Central memory CD4-positive, alpha-beta T cell (primary cell): ENCODE data around the gene PGPEP1.
"Not testable (repeated sequence)": the region's sequence is repeated elsewhere in the genome, so short reads cannot be mapped to it uniquely, and the experiment has no call there.

Experiments
- DNase-seq: peaks from one replicate; pipeline ENCODE4 v3.0.0; 2022

The PGPEP1 gene

GRCh38 chr19:18308948-18309325 lies 31.5 kb upstream of the PGPEP1 start:
- no peak for DNase-seq

DNA sequence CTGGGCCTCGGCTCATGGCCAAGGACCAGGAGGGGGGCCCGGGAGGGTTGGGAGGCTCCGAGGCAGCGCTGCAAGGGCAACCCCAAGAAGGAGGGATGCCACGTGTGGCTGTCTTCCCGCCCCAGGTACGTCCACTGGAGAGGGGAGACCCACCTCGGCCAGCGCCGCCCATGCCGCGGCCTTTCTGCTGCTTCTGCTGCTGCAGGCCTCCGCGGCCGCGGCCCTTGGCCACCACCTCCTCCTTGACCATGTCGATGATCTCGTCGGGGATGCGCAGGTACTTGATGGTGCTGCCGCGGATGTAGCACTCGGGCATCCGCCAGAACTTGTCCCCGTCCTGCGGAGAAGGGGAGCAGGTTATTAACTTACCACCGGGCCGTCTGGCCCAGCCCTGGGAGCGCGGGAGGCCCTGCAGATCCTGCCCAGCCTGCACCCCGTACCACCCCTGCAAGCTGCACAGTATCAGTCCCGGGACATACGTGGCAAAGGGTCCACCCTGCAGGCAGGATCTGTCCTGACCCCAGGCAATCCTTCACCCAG lies 30.8 kb upstream of the PGPEP1 start:
- DNase-seq: no peak

GRCh38 chr19:18310118-18310909 lies 30.1 kb upstream of the PGPEP1 start:
- DNase-seq: no peak

- DNase-seq: no peak
Measured at GRCh38 chr19:18310966-18311365, 29.4 kb upstream of the PGPEP1 start.

- no peak for DNase-seq
Measured at GRCh38 chr19:18311502-18312091, 28.8 kb upstream of the PGPEP1 start.

DNA sequence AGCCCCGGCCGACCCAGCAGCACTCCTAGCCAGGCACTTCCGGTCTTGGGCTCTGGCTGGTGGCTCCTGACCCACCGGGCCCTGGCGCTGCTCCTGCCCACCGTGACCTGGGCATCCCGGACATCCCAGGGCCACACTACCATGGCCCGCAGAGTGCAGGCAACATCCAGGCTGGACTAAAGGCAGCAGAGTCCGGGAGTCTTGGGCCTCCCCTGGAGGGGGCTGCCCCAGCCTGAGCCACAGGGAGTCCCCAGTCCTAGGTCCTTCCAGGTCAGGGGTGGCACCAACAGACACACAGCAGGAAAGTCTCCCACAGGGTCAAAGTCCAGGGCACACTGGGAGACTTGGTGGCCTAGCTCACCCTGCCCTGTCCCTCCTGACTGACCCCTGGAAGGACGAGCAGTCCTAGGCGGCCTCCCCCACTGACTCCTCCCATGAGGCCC lies 28.3 kb upstream of the PGPEP1 start:
- no peak for DNase-seq

DNA sequence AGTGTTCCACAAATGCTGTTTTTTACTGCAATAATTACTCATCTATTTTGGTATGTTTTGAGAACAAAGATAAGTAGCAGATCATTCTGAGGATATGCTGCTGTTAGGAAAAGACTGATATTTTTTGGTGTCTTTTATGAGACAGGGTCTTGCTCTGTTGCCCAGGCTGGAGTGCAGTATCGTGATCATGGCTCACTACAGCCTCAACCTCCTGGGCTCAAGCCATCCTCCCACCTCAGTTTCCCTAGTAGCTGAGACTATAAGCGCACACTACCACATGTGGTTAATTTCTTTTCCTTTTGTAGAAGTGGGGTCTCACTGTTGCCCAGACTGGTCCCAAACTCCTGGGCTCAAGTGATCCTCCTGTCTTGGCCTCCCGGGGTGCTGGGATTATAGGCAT lies 27.0 kb upstream of the PGPEP1 start:
- no peak for DNase-seq

DNA sequence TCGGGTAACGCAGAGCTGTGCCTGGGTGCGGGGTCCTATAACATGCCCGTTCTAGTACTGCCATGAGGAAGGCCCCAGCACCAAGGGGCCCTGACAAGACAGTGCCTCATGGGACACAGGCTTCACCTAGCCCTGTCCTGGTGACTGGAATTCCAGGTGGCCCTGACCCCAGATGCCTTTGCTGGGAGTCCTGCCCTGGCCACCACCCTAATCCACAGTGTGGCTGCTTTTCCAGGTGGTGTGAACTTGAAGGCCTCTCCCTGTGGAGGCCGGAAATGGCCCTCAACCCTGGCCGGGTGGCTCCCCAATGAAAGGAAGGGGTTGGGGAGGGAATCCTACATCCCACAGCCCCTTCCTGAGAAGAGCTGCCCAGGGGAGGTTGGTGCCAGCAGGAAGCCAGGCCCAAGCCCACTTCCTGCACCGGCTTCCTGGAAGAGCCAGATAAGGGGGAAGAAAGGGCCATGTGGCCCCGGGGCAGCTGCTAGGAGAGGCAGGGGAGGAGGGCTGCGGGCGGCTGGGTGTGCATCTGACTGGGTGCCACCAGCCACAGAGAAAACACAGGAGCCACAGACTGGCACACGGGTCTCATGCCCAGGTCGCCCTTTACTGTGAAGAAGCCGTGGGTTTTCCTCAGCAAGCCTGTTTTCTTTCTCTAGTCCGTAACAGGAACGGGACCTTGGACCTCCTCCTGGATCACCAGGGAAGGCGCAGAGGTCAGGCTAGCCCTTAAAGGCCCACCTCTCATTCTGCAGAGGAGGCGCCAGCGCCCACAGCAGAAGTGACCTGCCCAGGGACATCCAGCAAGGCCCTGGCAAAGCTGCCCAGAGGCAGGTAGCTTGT lies 22.2 kb upstream of the PGPEP1 start:
- DNase-seq: peak; percentile 55

- no peak for DNase-seq
Measured at GRCh38 chr19:18319591-18320135, 20.7 kb upstream of the PGPEP1 start.

- no peak for DNase-seq
Measured at GRCh38 chr19:18320865-18321733, 19.3 kb upstream of the PGPEP1 start.

GRCh38 chr19:18321734-18322102 lies 18.7 kb upstream of the PGPEP1 start:
- DNase-seq: peak; percentile 19

- DNase-seq: no peak
Measured at GRCh38 chr19:18322318-18322758, 18.1 kb upstream of the PGPEP1 start.

DNA sequence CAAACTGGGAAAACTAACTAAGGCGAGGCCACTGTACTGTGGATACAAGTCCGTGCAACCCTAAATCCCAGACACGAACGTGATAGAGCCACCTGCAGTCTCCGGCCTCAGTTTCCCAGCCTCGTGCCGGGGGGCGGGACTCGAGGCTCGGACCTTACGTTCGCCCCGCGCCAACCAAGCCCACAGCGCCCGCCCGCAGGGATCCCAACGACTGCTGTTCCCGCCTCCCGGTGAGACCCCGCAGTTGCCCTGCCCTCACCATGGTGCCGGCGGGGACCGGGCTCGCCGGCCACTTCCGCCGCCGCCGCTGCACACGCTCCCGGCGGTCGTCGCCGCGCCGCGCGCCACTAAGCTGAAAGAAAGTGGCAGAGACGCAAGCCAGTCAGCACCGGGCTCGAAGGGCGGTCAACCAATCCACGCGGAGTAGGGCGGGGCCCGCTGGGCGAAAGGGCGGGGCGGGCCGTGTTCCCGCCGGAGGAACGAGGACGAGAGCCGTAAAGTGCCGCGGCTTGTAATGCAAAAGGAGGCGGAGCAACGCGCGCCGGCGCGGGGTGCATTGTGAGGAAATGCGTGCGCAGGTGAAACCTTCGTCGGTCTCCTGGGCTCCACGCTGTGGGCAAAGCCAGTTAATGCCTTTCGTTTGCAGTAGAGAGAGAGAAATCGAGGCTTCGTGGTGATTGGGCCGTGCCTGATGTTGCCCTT lies 17.5 kb upstream of the PGPEP1 start, which contains the start of gene LSM4:
LSM4 (minus strand) TSS at position 318 of the 702 bp plus-strand sequence; CDS start at position 262, 56 bp downstream.
- peak; percentile 99 for DNase-seq

GRCh38 chr19:18324373-18324731 lies 16.0 kb upstream of the PGPEP1 start:
- DNase-seq: not testable (repeated sequence)

DNA sequence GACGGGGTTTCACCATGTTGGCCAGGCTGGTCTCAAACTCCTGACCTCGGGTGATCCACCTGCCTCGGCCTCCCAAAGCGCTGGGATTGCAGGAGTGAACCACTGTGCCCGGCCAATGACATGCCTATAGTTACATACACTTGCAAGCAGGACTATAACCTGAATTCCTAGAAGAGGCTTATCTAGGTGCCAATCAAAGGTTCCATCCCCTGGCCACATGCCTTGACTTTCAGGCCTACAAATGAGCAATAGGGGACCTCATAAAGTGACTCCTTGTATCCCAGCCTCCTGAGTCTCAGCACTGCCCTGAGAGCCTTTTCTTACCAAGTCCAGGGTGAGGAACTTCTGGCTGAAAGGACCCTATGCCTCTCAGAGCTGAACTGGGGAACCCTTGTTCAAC lies 13.6 kb upstream of the PGPEP1 start:
- DNase-seq: no peak

DNA sequence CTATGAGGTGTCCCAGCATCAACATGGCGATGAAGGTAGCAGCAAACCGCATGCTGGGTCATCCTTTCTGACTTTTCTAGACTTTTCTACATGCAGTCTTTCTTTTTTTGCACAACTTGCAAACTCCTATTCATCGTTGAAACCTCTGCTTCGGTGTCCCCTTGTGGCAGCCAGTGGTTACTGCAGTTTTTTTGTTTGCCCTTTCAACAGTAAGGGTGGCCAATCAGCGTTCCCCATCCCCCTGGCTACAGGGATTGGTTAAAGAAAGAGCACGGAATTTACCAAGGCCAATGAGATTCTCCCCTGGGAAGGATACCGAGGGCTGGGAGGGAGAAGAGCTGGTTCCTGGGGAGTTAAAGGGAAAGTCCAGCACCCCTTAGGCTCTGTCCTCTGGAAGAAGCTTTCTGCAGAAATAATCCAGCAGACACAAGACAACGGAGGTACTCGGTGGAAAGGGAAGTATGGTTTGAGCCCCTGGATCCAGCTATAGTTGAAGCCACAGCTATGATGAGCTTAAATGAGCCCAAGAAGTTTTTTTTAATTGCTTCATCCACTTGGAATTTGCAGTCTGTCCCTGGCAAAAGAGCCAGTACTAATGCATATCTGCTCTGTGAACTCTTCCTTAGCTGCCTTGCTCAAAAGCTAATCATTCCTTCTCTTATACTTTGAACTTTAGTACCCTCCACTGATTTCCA lies 11.9 kb upstream of the PGPEP1 start:
- peak; percentile 86 for DNase-seq

DNA sequence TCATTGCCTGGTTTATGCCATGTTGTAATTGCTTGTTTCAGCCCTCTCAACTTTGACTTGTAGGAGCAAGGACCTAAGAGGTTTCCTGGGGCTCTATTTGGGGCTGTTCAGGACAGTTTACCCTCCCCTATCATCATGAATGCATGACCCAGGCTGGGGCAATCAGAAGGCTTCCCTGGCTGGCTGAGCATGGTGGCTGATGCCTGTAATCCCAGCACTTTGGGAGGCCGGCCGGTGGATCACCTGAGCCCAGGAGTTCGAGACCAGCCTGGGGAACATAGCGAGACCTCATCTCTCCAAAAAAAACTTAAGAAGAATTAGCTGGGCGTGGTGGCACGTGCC lies 11.4 kb upstream of the PGPEP1 start:
- no peak for DNase-seq

DNA sequence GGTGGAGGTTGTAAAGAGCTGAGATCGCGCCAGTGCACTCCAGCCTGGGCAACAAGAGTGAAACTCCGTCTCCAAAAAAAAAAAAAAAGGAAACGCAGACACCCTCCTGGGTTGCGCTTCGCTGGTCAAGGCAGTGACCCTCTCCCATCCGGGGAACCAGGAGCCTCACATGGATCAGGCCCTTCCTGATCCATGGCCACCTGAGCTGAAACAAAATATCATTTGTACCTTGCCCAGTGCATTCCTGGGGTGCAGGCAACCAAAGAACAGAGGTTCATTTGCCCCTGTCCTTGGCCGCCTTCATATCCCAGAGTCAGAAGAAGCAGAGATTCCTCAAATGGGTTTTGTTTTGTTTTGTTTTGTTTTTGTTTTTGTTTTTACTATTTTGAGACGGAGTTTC lies 9.5 kb upstream of the PGPEP1 start:
- DNase-seq: no peak

GRCh38 chr19:18332917-18333530 lies 7.4 kb upstream of the PGPEP1 start:
- DNase-seq: no peak

DNA sequence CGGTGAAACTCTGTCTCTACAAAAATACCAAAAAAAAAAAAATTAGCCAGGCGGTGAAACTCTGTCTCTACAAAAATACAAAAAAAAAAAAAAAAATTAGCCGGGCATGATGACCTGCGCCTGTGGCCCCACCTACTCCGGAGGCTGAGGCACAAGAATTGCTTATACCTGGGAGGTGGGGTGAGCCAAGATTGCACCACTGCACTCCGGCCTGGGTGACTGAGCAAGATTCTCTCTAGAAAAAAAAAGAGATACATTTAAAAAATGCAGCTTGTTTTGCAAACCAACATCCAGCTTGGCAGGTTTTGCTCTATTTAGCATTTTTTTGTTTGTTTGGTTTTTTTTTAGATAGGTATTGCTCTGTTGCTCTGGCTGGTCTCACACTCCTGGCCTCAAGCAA lies 6.7 kb upstream of the PGPEP1 start:
- no peak for DNase-seq
